ENCODE data around the gene TICAM2. TPM values are rescaled to one million over a fixed set of nuclear protein-coding genes. Genes with fewer than 3 reads are reported as not detected.
A peak's percentile ranks its signal among the peaks of the same experiment; 100 is the strongest.

The TICAM2 gene
- total and polyA plus RNA-seq, 9 of the 15 experiments (the other 6 are each of a cell fraction or from before 2014, with no cell fraction given): 0.15 to 1.8 (median 0.98) TPM

- TF ChIP-seq ZBTB11 (CRISPR knock-in tag; IDR thresholded peaks at IDR 0.05) (0 out of 6 replicates have a peak, but pooled peaks of 1 of the 3 experiments have one; percentile 47), ZNF274 (IDR thresholded peaks at IDR 0.05; ENCODE audit: borderline replicate concordance, low read depth, low read length) (no peak), POLR2AphosphoS5 (IDR thresholded peaks at IDR 0.05; ENCODE audit: control insufficient read depth, insufficient read depth, low read depth, low read length) (peak; percentile 91), ZNF280A (IDR thresholded peaks at IDR 0.05; ENCODE audit: low read depth, partially characterized antibody) (peak; percentile 98), SMC3 (conservative IDR thresholded peaks at IDR 0.05; ENCODE audit: insufficient read depth, low read depth, low read length) (no peak), CREB3L1 (IDR thresholded peaks at IDR 0.05; ENCODE audit: borderline replicate concordance, low read depth) (peak; percentile 85; the same call in 1 of the 2 replicates), THAP12 (CRISPR knock-in tag; IDR thresholded peaks at IDR 0.05) (peak; percentile 68), MBD2 (IDR thresholded peaks at IDR 0.05; ENCODE audit: borderline replicate concordance, low read depth) (peak; percentile 37; the same call in 1 of the 2 replicates), ZNF253 (CRISPR knock-in tag; conservative IDR thresholded peaks at IDR 0.05) (no peak), TAF1 (IDR thresholded peaks at IDR 0.05; ENCODE audit: control insufficient read depth, extremely low read depth, insufficient read depth, low read length, severe bottlenecking) (peak; percentile 98), DEAF1 (CRISPR knock-in tag; IDR thresholded peaks at IDR 0.05) (peak; percentile 25; the same call in 1 of the 2 replicates), MEIS2 (IDR thresholded peaks at IDR 0.05; ENCODE audit: partially characterized antibody) (no peak)
Measured at GRCh38 chr5:115544436-115545350, 57.6 kb downstream of the TICAM2 start, which contains the start of gene FEM1C (continued).
